Spleen (tissue), 7 donors: ENCODE data around the gene KLHL2.

Source experiments
- POLR2A ChIP-seq, 3 donors: fragments of 450-650 bp; IDR thresholded peaks; one replicate each; pipeline ENCODE4 v1.5.1; 2017; ENCODE audit warnings: antibody characterized with exemption in 3 of 3, mild to moderate bottlenecking in 1 of 3
- POLR2AphosphoS5 ChIP-seq, 3 donors: sonication (generic); formaldehyde crosslinking; IDR thresholded peaks; one replicate each; pipeline ENCODE4 v1.5.1; 2017; ENCODE audit warnings: antibody characterized with exemption in 3 of 3
- TF ChIP-seq, protein P1 (sequence below), 11 experiments: fragments of 200-600 bp in 7 of 11; fragments of 450-650 bp in 4 of 11; sonication (generic) in 4 of 11; IDR thresholded peaks in 8 of 11; conservative IDR thresholded peaks in 3 of 11; 1 replicate in 7 of 11; 2 replicates in 4 of 11; pipeline versions ENCODE4 v1.4.0 to v1.8.0; 2016 to 2021; ENCODE audit warnings: antibody characterized with exemption in 11 of 11, inconsistent platforms in 4 of 11, mild to moderate bottlenecking in 1 of 11
- donor health status: DM: no; HTN: no; CAD: no; lungs with moderate emphysema.
- donor health status: DM: no; HTN: no; CAD: no.
- donor health status: DM: no; HTN: no; CAD: no.

DNA sequence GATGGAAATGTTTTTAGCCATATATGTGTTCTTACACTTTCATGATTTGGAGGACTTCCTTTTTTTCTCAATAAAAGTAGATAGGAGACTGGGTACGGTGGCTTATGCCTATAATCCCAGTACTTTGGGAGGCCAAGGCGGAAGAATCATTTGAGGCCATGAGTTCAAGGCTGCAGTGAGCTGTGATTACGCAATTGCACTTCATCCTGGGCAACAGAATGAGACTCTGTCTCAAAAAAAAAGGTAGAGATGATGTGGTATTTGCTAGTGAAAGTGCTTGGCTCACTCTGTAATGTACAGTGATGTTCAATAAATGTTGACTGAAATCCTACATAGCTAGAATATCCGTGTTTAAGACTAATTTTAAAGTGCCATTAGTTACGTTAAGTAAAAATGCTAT lies 27.4 kb downstream of the KLHL2 start:
- TF ChIP-seq, protein P1, sequence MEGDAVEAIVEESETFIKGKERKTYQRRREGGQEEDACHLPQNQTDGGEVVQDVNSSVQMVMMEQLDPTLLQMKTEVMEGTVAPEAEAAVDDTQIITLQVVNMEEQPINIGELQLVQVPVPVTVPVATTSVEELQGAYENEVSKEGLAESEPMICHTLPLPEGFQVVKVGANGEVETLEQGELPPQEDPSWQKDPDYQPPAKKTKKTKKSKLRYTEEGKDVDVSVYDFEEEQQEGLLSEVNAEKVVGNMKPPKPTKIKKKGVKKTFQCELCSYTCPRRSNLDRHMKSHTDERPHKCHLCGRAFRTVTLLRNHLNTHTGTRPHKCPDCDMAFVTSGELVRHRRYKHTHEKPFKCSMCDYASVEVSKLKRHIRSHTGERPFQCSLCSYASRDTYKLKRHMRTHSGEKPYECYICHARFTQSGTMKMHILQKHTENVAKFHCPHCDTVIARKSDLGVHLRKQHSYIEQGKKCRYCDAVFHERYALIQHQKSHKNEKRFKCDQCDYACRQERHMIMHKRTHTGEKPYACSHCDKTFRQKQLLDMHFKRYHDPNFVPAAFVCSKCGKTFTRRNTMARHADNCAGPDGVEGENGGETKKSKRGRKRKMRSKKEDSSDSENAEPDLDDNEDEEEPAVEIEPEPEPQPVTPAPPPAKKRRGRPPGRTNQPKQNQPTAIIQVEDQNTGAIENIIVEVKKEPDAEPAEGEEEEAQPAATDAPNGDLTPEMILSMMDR (IDR thresholded peaks at IDR 0.05 in 8 of 11, conservative IDR thresholded peaks at IDR 0.05 in 3 of 11): no peak
- TF ChIP-seq POLR2A (IDR thresholded peaks at IDR 0.05) (no peak), POLR2AphosphoS5 (IDR thresholded peaks at IDR 0.05) (no peak)
